Gastrocnemius medialis (tissue), 4 donors: ENCODE measurements around the gene TMEM253. TPM values are rescaled to one million over a fixed set of nuclear protein-coding genes. Genes with fewer than 3 reads are reported as not detected.

ENCODE experiments used
- ATAC-seq, 2 donors: fragments of 150-250 bp; one replicate each; pipeline ENCODE4 v1.9.1; 2016
- DNase-seq, 2 donors: peaks; one replicate each; pipeline ENCODE4 v3.0.0-alpha.2; 2019
- H3K27ac ChIP-seq, 4 donors: fragments of 200-600 bp; sonication (generic); 1 replicate in 1 of 4; 2 replicates in 3 of 4; pipeline ENCODE4 v1.5.1; 2016 to 2018; ENCODE audit warnings: mild to moderate bottlenecking in 2 of 4, moderate library complexity in 1 of 4
- H3K27me3 ChIP-seq, 3 donors: fragments of 200-600 bp; sonication (generic) in 2 of 3; 1 replicate in 1 of 3; 2 replicates in 2 of 3; pipeline versions ENCODE4 v1.5.1 to v1.6.0; 2016 to 2019; ENCODE audit warnings: mild to moderate bottlenecking in 1 of 3, moderate library complexity in 1 of 3
- H3K36me3 ChIP-seq, 2 donors: fragments of 200-600 bp; sonication (generic) in 1 of 2; one replicate each; pipeline ENCODE4 v1.5.1; 2017 to 2018
- H3K4me1 ChIP-seq, 2 donors: fragments of 200-600 bp; sonication (generic) in 1 of 2; one replicate each; pipeline ENCODE4 v1.5.1; 2016 to 2017; ENCODE audit warnings: mild to moderate bottlenecking in 2 of 2
- H3K4me3 ChIP-seq, 4 donors: fragments of 200-600 bp; sonication (generic) in 3 of 4; 1 replicate in 1 of 4; 2 replicates in 3 of 4; pipeline ENCODE4 v1.5.1; 2016 to 2019; ENCODE audit warnings: mild to moderate bottlenecking in 2 of 4
- H3K9me3 ChIP-seq, 3 donors: fragments of 200-600 bp; sonication (generic) in 2 of 3; 1 replicate in 1 of 3; 2 replicates in 2 of 3; pipeline ENCODE4 v1.5.1; 2016 to 2019
- POLR2A ChIP-seq, 2 donors: fragments of 450-650 bp; IDR thresholded peaks; one replicate each; pipeline ENCODE4 v1.6.1; 2017; ENCODE audit warnings: antibody characterized with exemption in 2 of 2, mild to moderate bottlenecking in 2 of 2, moderate library complexity in 2 of 2
- in situ Hi-C, 4 donors: fragments of 200-750 bp; cut with MboI; loops; one replicate each; pipeline versions ENCODE4 v1.15.0 to v1.8.0; 2017; ENCODE audit warnings: low sequenced_read_pairs in 4 of 4
- intact Hi-C: fragments of 100-400 bp; cut with DNase I; formaldehyde crosslinking; loops from one replicate; pipeline ENCODE4 v1.15.1; 2023; ENCODE audit warnings: low total_unique reads
- total RNA-seq, 4 donors: library from RNA; depleted of rRNA; stranded (reverse); fragments of >200 nt; gene quantifications; one replicate each; pipeline versions ENCODE4 v1.1.0 to v1.2.3, GENCODE V29; 2016
- TF ChIP-seq, protein P1 (sequence below), 5 experiments: fragments of 450-650 bp in 3 of 5; fragments of 200-600 bp in 2 of 5; sonication (generic) in 2 of 5; IDR thresholded peaks in 4 of 5; conservative IDR thresholded peaks in 1 of 5; 1 replicate in 4 of 5; 2 replicates in 1 of 5; pipeline ENCODE4 v1.5.1; 2016 to 2019; ENCODE audit warnings: antibody characterized with exemption in 5 of 5, mild to moderate bottlenecking in 3 of 5, moderate library complexity in 3 of 5

TMEM253 gene
- total RNA-seq, 4 donors from 2014 or later = 0.19 to 0.35 TPM; not detected in 2

GRCh38 chr14:21113369-21113768 is 12.5 kb downstream of the TMEM253 start:
- no peak overlapping the region for H3K27ac ChIP-seq
- no peaks in the 10 kb centered on the region for H3K27me3 ChIP-seq
- no peak for DNase-seq
- ATAC-seq = no peak
- no peak for TF ChIP-seq POLR2A (IDR thresholded peaks at IDR 0.05)
- TF ChIP-seq, protein P1, sequence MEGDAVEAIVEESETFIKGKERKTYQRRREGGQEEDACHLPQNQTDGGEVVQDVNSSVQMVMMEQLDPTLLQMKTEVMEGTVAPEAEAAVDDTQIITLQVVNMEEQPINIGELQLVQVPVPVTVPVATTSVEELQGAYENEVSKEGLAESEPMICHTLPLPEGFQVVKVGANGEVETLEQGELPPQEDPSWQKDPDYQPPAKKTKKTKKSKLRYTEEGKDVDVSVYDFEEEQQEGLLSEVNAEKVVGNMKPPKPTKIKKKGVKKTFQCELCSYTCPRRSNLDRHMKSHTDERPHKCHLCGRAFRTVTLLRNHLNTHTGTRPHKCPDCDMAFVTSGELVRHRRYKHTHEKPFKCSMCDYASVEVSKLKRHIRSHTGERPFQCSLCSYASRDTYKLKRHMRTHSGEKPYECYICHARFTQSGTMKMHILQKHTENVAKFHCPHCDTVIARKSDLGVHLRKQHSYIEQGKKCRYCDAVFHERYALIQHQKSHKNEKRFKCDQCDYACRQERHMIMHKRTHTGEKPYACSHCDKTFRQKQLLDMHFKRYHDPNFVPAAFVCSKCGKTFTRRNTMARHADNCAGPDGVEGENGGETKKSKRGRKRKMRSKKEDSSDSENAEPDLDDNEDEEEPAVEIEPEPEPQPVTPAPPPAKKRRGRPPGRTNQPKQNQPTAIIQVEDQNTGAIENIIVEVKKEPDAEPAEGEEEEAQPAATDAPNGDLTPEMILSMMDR (IDR thresholded peaks at IDR 0.05 in 4 of 5, conservative IDR thresholded peaks at IDR 0.05 in 1 of 5) = no peak
- no peaks in the 10 kb centered on the region for H3K9me3 ChIP-seq
- in situ Hi-C loops = loop anchor here (25.0 kb wide), 2 partner anchors 251 to 426 kb away; partner anchors contain the start of genes ANG (in 2 of the 4) and RNASE4 (in 2 of the 4)
- intact Hi-C loops = no loop called here
- no peaks in the 10 kb centered on the region for H3K4me1 ChIP-seq
- no peaks in the 10 kb centered on the region for H3K36me3 ChIP-seq
- H3K4me3 ChIP-seq = no peak overlapping the region

DNA sequence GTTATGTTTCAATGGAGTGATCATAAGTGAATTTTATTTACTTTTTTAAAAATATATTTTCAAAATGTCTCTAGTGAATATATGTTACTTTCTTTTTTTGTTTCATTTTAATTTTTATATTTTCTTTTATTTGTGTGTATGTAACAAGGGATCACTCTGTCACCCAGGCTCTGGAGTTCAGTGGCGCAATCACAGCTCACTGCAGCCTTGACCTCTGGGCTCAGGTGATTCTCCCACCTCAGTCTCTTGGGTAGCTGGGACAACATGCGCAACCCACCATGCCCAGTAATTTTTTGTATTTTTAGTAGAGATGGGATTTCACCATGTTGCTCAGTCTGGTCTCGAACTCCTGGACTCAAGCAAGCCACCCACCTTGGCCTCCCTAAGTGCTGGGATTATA is 18.1 kb downstream of the TMEM253 start:
- no peaks in the 10 kb centered on the region for H3K4me1 ChIP-seq
- in situ Hi-C loops = loop anchor here (25.0 kb wide), 2 partner anchors 257 to 432 kb away; partner anchors contain the start of genes ANG (in 2 of the 4) and RNASE4 (in 2 of the 4)
- H3K36me3 ChIP-seq = no peaks in the 10 kb centered on the region
- H3K27ac ChIP-seq = no peak overlapping the region
- no peak for DNase-seq
- no peaks in the 10 kb centered on the region for H3K9me3 ChIP-seq
- no peaks in the 10 kb centered on the region for H3K27me3 ChIP-seq
- TF ChIP-seq, protein P1 (IDR thresholded peaks at IDR 0.05 in 4 of 5, conservative IDR thresholded peaks at IDR 0.05 in 1 of 5) = no peak
- TF ChIP-seq POLR2A (IDR thresholded peaks at IDR 0.05) = no peak
- no peak for ATAC-seq
- intact Hi-C loops = no loop called here
- no peak overlapping the region for H3K4me3 ChIP-seq

- H3K36me3 ChIP-seq = no peaks in the 10 kb centered on the region
- no peaks in the 10 kb centered on the region for H3K4me1 ChIP-seq
- H3K27ac ChIP-seq = no peak overlapping the region
- no peak for DNase-seq
- intact Hi-C loops = no loop called here
- no peak for ATAC-seq
- no peak overlapping the region for H3K4me3 ChIP-seq
- no peaks in the 10 kb centered on the region for H3K9me3 ChIP-seq
- TF ChIP-seq, protein P1 (IDR thresholded peaks at IDR 0.05 in 4 of 5, conservative IDR thresholded peaks at IDR 0.05 in 1 of 5) = no peak
- no peak for TF ChIP-seq POLR2A (IDR thresholded peaks at IDR 0.05)
- H3K27me3 ChIP-seq = no peaks in the 10 kb centered on the region
- in situ Hi-C loops = loop anchor here (25.0 kb wide), 2 partner anchors 258 to 433 kb away; partner anchors contain the start of genes ANG (in 2 of the 4) and RNASE4 (in 2 of the 4)
These were observed 19.8 kb downstream of the TMEM253 start for GRCh38 chr14:21120686-21121085.

DNA sequence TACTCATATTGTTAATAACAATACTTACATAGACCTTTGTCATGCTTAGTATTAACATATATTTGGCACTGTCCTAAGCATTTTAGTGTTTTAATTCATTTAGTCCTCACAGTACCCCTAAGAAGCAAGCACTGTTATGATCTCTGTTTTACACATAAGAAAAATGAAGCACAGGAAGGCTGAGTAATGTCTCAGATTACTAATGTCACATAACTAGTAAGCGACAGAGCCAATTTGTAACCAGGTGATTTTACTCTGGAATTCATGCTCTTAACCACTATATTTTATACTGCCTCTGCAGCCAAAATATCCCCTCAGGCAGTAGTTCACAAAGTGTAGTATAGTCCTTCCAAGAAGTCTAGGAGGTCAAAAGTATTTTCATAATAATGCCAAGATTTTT is 20.3 kb downstream of the TMEM253 start:
- Histone ChIP-seq H3K4me3 (no peak overlapping the region), H3K27me3 (peaks cover 0 to 2% (median 0%) of the 10 kb centered on the region in 3 donors), H3K27ac (no peak overlapping the region), H3K9me3 (no peaks in the 10 kb centered on the region), H3K4me1 (no peaks in the 10 kb centered on the region), H3K36me3 (no peaks in the 10 kb centered on the region)
- intact Hi-C loops = no loop called here
- ATAC-seq (no peak), DNase-seq (no peak)
- no peak for TF ChIP-seq POLR2A (IDR thresholded peaks at IDR 0.05)
- TF ChIP-seq, protein P1 (IDR thresholded peaks at IDR 0.05 in 4 of 5, conservative IDR thresholded peaks at IDR 0.05 in 1 of 5) = no peak
- in situ Hi-C loops = loop anchor here (25.0 kb wide), 2 partner anchors 259 to 434 kb away; partner anchors contain the start of genes ANG (in 2 of the 4) and RNASE4 (in 2 of the 4)
